ENCODE data around the gene LRRC58.
"Not testable (repeated sequence)": the region's sequence is repeated elsewhere in the genome, so short reads cannot be mapped to it uniquely, and the experiment has no call there.

The LRRC58 gene

GRCh38 chr3:120348991-120349854, at the start of gene LRRC58:
Gene LRRC58, minus strand, starts transcription at chr3:120349354. Its CDS starts 111 bp downstream, at chr3:120349243.
- peak; percentile 83 for DNase-seq (ENCODE audit: low spot score)

DNA sequence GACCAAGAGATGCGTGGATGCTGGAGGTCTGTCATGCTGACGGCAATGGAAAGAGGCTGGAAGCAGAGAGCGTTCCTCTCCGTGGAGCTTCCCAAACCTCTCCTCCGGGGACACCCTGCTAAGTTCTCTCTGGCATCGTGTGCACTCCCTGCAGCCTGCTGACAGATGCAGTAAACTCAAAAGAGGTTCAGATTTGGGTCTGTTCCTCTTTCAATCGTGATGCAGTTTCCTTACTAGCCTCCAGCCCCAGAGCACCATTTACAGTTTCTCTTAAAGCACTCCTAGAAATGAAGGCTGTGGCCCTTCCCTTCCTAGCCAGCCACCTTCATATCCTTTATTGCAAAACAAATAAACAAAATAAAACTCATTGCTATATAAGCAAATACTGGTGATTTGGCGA, 47.3 kb upstream of the LRRC58 start:
- no peak for DNase-seq (ENCODE audit: low spot score)

DNA sequence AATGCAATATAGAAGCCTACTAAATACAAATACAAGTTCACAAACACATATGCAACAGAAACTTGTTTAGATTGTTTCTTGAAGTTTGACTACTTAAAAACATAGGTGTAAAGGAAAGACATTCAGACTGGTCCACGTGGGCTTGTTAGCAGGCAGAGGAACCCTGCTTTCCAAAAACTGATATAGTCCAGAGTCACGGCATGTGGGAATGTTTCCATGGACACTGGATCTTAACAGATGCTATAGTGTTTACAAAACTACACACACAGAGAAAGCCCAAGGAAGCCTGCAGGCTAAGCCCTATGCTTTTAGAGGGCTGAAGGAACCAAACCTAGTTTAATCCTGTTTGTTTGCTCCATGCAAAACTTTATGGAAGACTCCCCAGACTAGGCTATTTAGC, 45.2 kb upstream of the LRRC58 start:
- DNase-seq (ENCODE audit: low spot score) = no peak

DNA sequence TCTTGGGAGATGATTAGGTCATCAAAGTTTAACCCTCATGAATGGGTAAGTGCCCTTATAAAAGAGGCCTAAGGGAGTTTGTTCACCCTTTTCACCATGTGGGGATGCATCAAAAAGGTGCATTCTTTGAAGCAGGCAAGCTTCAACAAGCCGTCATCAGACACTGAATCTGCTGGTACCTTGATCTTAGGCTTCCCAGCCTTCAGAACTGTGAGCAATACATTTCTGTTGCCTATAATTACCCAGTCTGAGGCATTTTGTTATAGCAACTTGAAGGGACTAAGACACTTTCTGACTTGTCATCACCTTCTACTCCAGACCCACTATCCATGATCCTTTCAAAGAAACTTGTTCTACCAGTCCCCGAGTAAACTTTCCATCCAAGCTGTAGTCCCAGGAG, 44.6 kb upstream of the LRRC58 start:
- no peak for DNase-seq (ENCODE audit: low spot score)

GRCh38 chr3:120393243-120393642, 44.1 kb upstream of the LRRC58 start:
- DNase-seq (ENCODE audit: low spot score) = no peak

- DNase-seq (ENCODE audit: low spot score) = no peak
These were observed 33.8 kb upstream of the LRRC58 start for GRCh38 chr3:120382941-120383447.

GRCh38 chr3:120381503-120381902, 32.3 kb upstream of the LRRC58 start:
- no peak for DNase-seq (ENCODE audit: low spot score)

- not testable (repeated sequence) for DNase-seq (ENCODE audit: low spot score)
These were observed 28.8 kb upstream of the LRRC58 start for GRCh38 chr3:120377948-120378347.

DNA sequence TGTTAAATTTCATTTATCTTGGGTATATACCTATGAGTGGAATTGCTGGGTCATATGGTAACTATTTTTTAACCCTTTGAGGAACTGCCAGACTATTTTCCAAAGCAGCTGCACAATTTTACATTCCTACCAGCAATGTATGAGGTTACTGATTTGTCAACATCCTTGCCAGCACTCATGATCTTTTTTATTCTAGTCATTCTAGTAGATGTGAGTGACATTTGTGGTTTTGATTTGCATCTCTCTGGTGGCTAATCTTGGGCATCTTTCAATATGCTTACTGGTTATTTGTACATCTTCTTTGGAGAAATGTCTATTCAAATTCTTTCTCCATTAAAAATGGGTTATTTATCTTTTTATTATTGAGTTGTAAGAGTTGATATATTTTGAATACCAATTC, 21.3 kb upstream of the LRRC58 start:
- DNase-seq (ENCODE audit: low spot score) = no peak

DNA sequence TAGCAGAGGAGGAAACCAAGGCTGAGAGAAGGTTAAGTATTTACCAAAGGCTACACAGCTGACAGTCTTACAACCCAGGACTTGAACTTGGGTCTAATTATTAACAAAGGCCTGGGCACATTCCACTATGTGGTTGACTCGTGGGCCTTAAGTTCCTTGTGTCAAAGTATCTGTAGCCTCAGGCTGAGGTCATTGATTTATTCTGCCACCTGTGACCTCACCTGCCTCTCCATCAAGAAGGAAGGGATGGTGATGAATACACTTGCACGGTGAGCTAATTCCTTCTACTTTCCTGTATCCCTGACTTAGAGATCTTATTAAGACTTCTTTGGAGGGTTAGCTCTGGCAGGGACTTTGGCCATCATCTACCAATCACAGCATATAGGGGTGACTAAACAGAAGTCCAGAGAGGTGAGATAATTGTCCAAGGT, 19.9 kb upstream of the LRRC58 start:
- no peak for DNase-seq (ENCODE audit: low spot score)

GRCh38 chr3:120368172-120368571, 19.0 kb upstream of the LRRC58 start:
- DNase-seq (ENCODE audit: low spot score) = no peak

- DNase-seq (ENCODE audit: low spot score) = no peak
These were observed 15.7 kb upstream of the LRRC58 start for GRCh38 chr3:120364821-120365220.

DNA sequence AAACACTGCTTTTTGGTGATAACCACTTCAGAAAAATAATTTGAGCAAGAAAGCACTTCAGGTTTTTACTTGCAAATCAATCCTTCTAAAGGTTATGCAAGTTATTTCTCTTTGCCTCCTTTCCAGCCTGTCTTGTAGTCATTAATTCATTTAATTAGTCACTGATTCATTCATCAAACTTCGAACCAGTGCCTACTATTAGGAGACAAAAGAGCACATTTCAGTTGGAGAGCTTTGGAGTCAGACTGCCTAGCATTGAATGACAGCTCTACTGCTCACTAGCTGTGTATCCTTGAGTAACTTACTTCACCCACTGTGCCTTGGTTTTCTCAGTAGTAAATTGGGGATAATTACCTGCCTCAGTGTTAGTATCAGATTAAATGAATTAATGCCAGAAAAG, 14.9 kb upstream of the LRRC58 start:
- no peak for DNase-seq (ENCODE audit: low spot score)

DNA sequence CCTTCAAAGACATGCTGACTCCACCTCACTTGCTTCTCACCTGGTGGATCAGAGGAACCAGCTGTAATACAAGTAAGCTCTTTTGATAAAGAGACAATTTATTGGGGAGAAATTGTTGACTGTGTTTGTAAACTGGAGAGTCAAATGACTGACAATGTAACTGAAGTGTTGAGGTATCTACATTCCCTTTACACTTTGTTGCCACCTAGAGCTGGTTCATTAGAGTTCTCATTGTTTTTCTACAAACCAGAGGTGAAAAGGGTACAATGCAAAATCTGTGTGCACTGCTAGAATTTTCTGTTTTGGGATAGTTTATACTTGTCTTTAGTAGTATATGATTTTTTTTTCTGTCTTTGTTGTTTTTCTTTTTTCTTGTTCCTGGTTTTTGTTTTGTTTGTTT, 8.7 kb upstream of the LRRC58 start:
- DNase-seq (ENCODE audit: low spot score) = no peak

- no peak for DNase-seq (ENCODE audit: low spot score)
These were observed 6.3 kb upstream of the LRRC58 start for GRCh38 chr3:120355486-120355885.

DNA sequence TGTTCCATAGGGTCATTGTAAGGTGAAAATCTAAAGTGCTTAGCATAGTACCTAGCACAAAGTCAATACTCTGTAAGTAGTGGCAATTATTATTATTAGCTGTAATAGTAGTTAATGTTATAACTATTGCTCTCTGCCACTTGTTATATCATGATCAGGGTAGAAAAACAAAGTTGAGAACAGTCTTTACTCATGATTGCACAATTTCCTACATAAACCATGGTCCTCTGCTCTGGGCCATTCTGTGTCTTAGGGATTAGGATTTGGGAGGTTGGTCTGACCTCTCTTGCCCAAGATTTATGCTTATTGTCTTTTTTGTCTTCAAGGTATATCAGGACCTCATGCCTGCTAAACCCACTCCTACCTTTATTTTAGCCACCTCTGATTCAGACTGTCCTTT, 4.3 kb upstream of the LRRC58 start:
- no peak for DNase-seq (ENCODE audit: low spot score)

DNA sequence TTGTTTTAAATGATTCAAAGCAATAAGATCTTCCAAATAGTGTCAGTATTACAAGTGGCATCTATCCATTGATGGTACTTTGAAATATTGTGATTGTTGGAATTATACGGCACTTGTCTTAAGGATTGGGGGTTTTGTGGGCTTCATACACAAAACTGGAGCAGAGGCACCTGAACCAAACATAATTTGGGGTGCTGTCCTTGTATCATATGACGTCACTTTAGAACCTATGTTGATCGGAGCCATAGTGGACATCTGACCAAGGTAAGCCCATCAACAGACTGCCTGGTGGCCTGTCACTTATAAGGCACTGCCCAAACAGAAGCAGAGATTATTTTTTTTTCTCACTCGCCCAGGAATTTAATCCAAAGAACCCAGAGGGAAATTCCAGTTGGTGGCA, 2.9 kb upstream of the LRRC58 start:
- DNase-seq (ENCODE audit: low spot score) = no peak

DNA sequence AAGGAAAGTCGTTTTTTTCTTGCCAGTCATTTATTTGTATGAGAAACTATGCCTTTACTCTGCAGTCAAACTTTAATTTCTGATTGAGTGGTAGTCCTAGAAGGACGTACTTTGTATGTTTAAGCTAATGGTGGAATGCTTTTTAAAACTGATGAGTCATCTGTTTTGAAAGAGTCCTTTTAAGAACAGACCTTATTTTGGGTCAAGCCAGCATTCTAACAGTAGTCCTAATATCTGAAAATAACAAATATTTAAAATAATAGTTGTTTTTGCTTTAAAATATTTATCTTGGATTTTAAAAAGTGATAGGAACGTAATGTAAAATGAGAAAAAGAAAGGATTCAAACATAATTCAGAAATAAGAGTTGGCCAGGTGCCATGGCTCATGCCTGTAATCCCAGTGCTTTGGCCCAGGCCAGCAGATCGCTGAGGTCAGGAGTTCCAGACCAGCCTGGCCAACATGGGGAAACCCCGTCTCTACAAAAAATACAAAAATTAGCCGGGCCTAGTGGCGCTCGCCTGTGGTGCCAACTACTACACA, 1.3 kb upstream of the LRRC58 start:
- peak; percentile 58 for DNase-seq (ENCODE audit: low spot score)

DNA sequence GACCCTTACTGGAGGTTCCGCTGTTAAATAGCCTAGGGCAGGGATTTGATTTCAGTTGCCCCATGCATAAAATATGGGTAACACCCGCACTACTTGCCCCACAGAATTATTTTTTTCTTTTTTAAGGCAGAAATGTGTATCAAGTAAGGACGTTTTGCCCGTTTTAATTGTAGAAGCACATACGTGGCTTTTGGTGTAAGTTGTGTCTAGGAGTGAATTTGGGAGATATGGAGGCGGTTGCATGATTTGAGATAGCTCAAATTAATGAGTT, 636 bp upstream of the LRRC58 start:
- no peak for DNase-seq (ENCODE audit: low spot score)

GRCh38 chr3:120348065-120348990, 826 bp downstream of the LRRC58 start:
- no peak for DNase-seq (ENCODE audit: low spot score)

GRCh38 chr3:120344349-120344748, 4.8 kb downstream of the LRRC58 start:
- no peak for DNase-seq (ENCODE audit: low spot score)

DNA sequence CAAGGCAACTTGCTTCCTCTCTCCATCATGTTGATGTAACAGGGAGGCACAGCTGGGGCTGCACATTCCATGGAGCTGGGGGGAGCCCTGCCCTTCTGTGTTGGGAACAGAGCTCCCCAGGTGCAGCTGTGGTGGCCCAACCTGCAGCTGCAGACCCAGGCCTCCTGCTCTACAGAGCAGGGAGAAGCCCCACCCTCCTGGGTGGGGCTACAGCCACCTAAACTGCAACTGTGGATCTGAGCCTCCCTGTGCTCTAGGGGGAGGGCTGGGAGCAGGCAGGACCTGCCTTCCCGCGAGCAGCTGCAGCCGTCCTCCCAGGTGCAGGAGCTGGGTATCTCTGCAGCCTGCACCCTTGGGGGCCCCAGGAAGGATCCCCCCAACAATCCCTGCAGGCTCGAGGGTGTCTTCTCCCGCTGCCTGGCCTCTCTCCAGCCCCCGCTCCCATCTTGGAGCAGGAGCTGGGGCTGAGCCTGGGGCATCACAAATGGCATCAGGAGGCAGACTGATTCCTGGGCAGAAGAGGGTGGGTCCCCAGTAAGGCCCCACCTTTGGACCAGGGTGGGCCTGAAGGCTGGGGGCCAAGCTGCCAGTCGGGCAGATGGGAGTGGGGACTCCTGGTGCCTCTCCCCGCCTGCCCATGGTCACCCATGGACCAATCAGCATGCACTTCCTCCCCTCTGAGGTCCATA, 7.4 kb downstream of the LRRC58 start:
- DNase-seq (ENCODE audit: low spot score) = no peak
